RWPE1 (cell line): ENCODE data around the gene CDK8.

Experiments
- CTCF ChIA-PET: fragments of 350-600 bp; sonication (Branson Sonifier 250); formaldehyde crosslinking; extraction: SDS; loops from one replicate; lab custom pipeline; 2021; lab: Yijun Ruan, JAX
- POLR2A ChIA-PET: fragments of 400-600 bp; formaldehyde crosslinking; extraction: SDS; loops from one replicate; lab custom pipeline; 2020; ENCODE audit warnings: antibody characterized with exemption; ENCODE audit not compliant: low non-redundant PET; lab: Yijun Ruan, JAX
- DNase-seq: peaks from one replicate; pipeline ENCODE4 v3.0.0; 2012; ENCODE audit warnings: low spot score
- H3K27ac ChIP-seq: fragments of 450-650 bp; 2 replicates; pipeline ENCODE4 v1.5.1; 2017
- CTCF ChIP-seq: fragments of 450-650 bp; conservative IDR thresholded peaks from 2 replicates; pipeline ENCODE4 v1.5.1; 2017; ENCODE audit warnings: low read depth, mild to moderate bottlenecking

CDK8 gene

GRCh38 chr13:26441476-26441875 is 187.5 kb downstream of the CDK8 start:
- no peak for TF ChIP-seq CTCF
- H3K27ac ChIP-seq, result no peak overlapping the region
- no peak for DNase-seq
- ChIA-PET CTCF (no interaction called here), POLR2A (no interaction called here)

GRCh38 chr13:26442541-26442940 is 188.6 kb downstream of the CDK8 start:
- CTCF ChIA-PET, result interaction anchor here (0.6 kb wide), 2 partner anchors 266 to 278 kb away, joined by 4 read pairs; no protein-coding TSS in a partner anchor
- DNase-seq, result no peak
- H3K27ac ChIP-seq, result no peak overlapping the region
- POLR2A ChIA-PET, result no interaction called here
- no peak for TF ChIP-seq CTCF

- ChIA-PET CTCF (interaction anchor here (0.6 kb wide), 1 partner anchor 243 kb away, joined by 5 read pairs; no protein-coding TSS in a partner anchor), POLR2A (no interaction called here)
- TF ChIP-seq CTCF, result no peak
- no peak overlapping the region for H3K27ac ChIP-seq
- DNase-seq, result no peak
These were observed 191.2 kb downstream of the CDK8 start for GRCh38 chr13:26445092-26445491.

- no peak for TF ChIP-seq CTCF
- DNase-seq, result no peak
- no peak overlapping the region for H3K27ac ChIP-seq
- CTCF ChIA-PET, result interaction anchor here (1.1 kb wide), 1 partner anchor 19 kb away, joined by 3 read pairs; no protein-coding TSS in a partner anchor
- POLR2A ChIA-PET, result no interaction called here
These were observed 192.8 kb downstream of the CDK8 start for GRCh38 chr13:26446751-26447150.

GRCh38 chr13:26448032-26448431 is 194.1 kb downstream of the CDK8 start:
- ChIA-PET CTCF (interaction anchor here (1.5 kb wide), 1 partner anchor 250 kb away, joined by 3 read pairs; no protein-coding TSS in a partner anchor), POLR2A (no interaction called here)
- no peak for TF ChIP-seq CTCF
- no peak overlapping the region for H3K27ac ChIP-seq
- DNase-seq, result no peak

- ChIA-PET CTCF (interaction anchor here (1.5 kb wide), 1 partner anchor 249 kb away, joined by 3 read pairs; no protein-coding TSS in a partner anchor), POLR2A (no interaction called here)
- H3K27ac ChIP-seq, result no peak overlapping the region
These were observed 195.3 kb downstream of the CDK8 start for GRCh38 chr13:26449063-26449848.

More at GRCh38 chr13:26449063-26449848, 195.3 kb downstream of the CDK8 start:
- DNase-seq, result no peak
- no peak for TF ChIP-seq CTCF
